Measurements from ENCODE around the gene C8G.

The C8G gene

DNA sequence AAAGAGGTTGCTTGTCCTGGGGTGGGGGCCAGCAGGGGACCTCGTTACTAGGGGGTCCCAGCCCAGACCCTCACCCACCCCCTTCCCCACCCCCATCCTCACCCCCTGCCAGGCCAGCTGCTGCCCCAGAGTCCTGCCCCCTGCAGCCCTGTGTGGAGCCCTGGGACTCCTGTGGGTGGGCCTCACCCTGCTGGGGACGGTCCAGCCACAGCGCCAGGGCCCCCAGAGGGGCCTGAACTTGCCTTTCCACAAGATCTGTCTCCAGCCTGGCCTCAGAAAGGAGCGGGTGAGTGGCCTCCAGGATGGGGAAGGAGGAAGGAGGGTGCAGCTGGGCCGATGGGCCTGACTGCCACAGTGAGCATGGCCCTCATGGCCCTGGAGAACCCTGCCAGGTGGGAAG, 24.7 kb downstream of the C8G start:
- Histone ChIP-seq H3K27ac (no peak overlapping the region), H3K4me3 (no peak overlapping the region)
- DNase-seq (ENCODE audit: low spot score) = no peak
- TF ChIP-seq, protein P1, sequence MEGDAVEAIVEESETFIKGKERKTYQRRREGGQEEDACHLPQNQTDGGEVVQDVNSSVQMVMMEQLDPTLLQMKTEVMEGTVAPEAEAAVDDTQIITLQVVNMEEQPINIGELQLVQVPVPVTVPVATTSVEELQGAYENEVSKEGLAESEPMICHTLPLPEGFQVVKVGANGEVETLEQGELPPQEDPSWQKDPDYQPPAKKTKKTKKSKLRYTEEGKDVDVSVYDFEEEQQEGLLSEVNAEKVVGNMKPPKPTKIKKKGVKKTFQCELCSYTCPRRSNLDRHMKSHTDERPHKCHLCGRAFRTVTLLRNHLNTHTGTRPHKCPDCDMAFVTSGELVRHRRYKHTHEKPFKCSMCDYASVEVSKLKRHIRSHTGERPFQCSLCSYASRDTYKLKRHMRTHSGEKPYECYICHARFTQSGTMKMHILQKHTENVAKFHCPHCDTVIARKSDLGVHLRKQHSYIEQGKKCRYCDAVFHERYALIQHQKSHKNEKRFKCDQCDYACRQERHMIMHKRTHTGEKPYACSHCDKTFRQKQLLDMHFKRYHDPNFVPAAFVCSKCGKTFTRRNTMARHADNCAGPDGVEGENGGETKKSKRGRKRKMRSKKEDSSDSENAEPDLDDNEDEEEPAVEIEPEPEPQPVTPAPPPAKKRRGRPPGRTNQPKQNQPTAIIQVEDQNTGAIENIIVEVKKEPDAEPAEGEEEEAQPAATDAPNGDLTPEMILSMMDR (IDR thresholded peaks at IDR 0.05) = no peak

DNA sequence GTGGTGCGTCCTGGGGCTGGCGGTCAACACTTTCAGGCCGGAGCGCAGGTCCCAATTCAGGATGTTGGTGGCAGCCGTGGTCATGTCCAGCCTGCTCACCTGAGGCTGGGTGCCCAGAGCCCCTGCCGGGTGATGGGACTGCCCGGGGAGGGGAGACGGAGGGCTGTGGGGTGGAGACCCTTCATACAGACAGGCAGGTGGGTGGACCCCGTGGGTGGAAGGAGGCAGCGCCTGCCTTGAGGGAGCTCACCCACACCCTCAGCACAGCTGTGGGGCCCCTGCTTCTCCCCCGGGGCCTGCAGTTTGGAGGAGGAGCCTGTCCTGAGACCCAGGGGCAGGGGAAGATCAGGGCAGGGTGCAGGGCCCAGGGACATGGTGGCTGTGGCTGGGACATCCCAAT, 25.3 kb downstream of the C8G start:
- Histone ChIP-seq H3K27ac (no peak overlapping the region), H3K4me3 (no peak overlapping the region)
- DNase-seq (ENCODE audit: low spot score) = no peak
- TF ChIP-seq, protein P1 (IDR thresholded peaks at IDR 0.05) = no peak

DNA sequence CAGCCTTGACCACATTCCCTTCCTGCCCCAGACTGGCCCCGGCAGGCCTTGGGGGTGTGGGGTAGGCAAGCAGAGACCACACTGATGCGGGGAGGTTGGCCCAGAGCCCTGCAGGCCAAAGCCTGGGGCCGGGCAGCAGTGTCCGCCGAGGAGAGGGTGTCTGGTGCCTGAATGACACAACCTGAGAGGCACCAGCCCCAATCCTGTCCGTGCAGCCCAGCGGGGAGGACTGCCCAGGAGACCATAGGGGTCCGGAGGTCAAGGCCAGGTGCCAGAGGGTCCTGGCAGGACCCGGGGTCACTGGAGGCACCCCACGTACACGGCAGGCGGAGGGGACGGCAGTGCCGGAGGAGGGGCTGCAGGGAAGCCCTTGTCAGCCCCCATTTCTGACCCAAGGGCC, 26.7 kb downstream of the C8G start:
- no peak for DNase-seq (ENCODE audit: low spot score)
- TF ChIP-seq, protein P1 (IDR thresholded peaks at IDR 0.05) = no peak
- Histone ChIP-seq H3K27ac (no peak overlapping the region), H3K4me3 (no peak overlapping the region)

DNA sequence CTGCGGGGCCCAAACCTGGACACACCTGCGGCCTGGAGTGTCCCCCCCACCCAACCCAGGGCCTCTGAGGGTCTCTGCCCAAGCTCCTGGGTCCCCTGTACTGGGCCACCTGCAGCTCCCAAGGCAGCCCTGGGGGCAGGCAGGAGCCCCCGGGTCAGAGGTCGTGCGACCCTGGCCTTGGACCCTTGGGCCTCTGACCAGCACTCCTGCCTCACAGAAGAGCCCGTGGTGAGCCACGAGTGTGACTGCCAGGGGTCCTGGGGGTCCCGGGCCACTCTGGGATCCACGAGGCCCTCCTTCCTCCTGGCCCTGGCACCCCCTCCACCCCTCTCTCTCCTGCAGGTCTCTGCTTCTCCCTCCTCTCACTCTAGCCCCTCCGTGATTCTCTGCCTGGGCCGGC, 27.3 kb downstream of the C8G start:
- TF ChIP-seq, protein P1 (IDR thresholded peaks at IDR 0.05) = no peak
- no peak overlapping the region for H3K4me3 ChIP-seq
- no peak for DNase-seq (ENCODE audit: low spot score)
- no peak overlapping the region for H3K27ac ChIP-seq

DNA sequence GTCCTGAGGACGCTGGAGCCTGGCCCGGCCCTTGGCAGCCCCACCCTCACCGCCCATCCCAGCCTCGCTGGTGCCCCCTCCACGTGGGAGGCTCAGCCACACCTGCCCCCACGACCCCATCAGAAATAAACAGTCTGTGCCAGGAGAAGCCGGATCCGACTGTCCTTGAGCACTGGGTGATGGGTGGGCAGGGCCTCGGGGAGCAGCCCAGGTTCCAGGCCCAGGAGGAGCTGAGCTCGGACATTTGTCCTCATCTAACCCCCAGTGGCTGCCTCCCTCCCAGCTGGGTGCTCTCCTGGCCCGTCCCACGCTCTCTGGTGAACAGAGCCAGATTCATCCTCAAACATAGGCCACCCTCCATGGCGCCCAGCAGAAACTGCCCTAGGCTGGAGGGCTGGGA, 27.7 kb downstream of the C8G start:
- no peak for DNase-seq (ENCODE audit: low spot score)
- Histone ChIP-seq H3K27ac (no peak overlapping the region), H3K4me3 (no peak overlapping the region)
- TF ChIP-seq, protein P1 (IDR thresholded peaks at IDR 0.05) = no peak

DNA sequence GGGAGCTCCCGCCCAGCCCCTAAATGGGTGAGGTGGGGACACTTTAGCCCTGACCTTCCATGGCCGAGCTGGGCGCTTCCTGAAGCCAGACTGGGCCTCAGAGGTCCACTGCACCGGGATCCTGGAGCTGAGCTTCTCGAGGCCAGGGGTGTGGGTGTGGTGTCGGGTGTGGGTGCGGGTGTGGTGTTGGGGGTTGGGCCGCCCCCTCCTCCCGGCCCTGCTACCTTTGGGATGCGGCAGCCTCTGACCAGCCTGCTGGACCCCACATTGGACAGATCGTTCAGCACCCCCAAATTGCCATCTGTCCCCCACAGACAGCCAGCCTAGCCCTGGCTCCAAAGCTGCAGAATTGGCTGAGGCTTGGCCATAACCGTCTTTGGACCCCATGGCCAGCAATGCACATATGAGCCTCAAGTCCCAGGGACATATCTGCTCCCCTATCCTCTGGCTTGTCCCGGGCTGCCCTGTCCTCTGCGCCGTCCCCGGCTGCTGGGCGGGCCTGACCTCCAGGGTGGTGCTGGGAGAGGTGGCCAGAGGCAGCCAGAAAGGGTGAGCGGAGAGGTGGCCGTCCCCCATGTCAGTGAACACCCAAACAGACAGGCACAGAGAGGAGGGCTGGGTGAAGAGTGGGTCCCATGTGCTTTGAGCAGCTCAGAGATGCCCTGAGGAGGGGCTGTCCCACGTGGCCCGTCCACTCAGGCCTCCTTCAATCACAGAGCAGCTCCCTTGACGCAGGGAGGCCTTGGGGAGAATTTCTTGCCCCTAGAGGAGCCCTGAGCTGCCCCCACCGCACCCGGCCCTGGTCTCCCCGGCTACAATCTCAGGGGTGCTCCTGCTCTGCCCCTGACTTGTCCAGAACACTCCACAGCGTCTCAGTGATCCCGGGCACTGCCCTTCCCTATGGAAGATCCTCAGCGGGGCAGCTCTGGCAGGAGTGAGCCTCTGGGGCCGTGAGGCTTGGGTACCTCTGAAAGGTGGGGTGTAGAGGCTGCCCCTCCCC, 28.9 kb downstream of the C8G start:
- TF ChIP-seq, protein P1 (IDR thresholded peaks at IDR 0.05) = no peak
- H3K4me3 ChIP-seq = no peak overlapping the region
- H3K27ac ChIP-seq = peak overlapping the region in 1 of 2 donors; percentile 32
- no peak for DNase-seq (ENCODE audit: low spot score)
